SK-N-SH (cell line): ENCODE results near the gene LRMDA. TPM values are rescaled to one million over a fixed set of nuclear protein-coding genes. Genes with fewer than 3 reads are reported as not detected.

Experiments used
- CTCF ChIA-PET: fragments of 300-600, 350-600 bp; formaldehyde crosslinking; extraction: SDS; loops from one replicate; lab custom pipeline; 2021; lab: Yijun Ruan, JAX
- POLR2A ChIA-PET: fragments of 350-600 bp; sonication (Branson Sonifier 250); formaldehyde crosslinking; extraction: SDS; loops from one replicate; lab custom pipeline; 2020; ENCODE audit warnings: antibody characterized with exemption, inconsistent platforms; lab: Yijun Ruan, JAX
- DNase-seq: peaks from one replicate; pipeline ENCODE4 v3.0.0; 2012
- H2AFZ ChIP-seq: fragments of 200-600 bp; sonication (generic); 2 replicates; pipeline ENCODE4 v1.8.1; 2016; ENCODE audit warnings: antibody characterized with exemption, mild to moderate bottlenecking, low read depth
- H3F3A ChIP-seq: fragments of 200-600 bp; sonication (generic); replicated peaks from 2 replicates; pipeline ENCODE3; 2016; ENCODE audit warnings: antibody characterized with exemption, mild to moderate bottlenecking; ENCODE audit not compliant: insufficient read depth
- H3K27ac ChIP-seq, 2 experiments: fragments of 200-500 bp in 1 of 2; fragments of 200-600 bp in 1 of 2; sonication (Bioruptor generic) in 1 of 2; sonication (generic), shearing (Covaris generic) in 1 of 2; 2 replicates each; pipeline versions ENCODE4 v1.5.1 to v1.6.1; 2014 to 2016; ENCODE audit warnings: low read depth in 2 of 2, inconsistent platforms in 1 of 2, low read length in 1 of 2, mild to moderate bottlenecking in 1 of 2, mixed read lengths in 1 of 2
- H3K27me3 ChIP-seq: fragments of 200-600 bp; sonication (generic), shearing (Covaris generic); 2 replicates; pipeline ENCODE4 v1.6.1; 2016; ENCODE audit warnings: mixed run types; ENCODE audit not compliant: insufficient read depth
- H3K36me3 ChIP-seq, 2 experiments: fragments of 200-500 bp in 1 of 2; fragments of 200-600 bp in 1 of 2; sonication (Bioruptor generic) in 1 of 2; sonication (generic) in 1 of 2; replicated peaks in 1 of 2; 2 replicates each; pipeline versions ENCODE3 to v1.5.1; 2014 to 2016; ENCODE audit warnings: low read length in 1 of 2, mild to moderate bottlenecking in 1 of 2; ENCODE audit not compliant: insufficient read depth in 2 of 2, control insufficient read depth in 1 of 2
- H3K4me1 ChIP-seq, 2 experiments: fragments of 200-500 bp in 1 of 2; fragments of 200-600 bp in 1 of 2; sonication (Bioruptor generic) in 1 of 2; sonication (generic), shearing (Covaris generic) in 1 of 2; 2 replicates each; pipeline versions ENCODE4 v1.5.1 to v1.6.1; 2014 to 2016; ENCODE audit warnings: low read depth in 1 of 2, low read length in 1 of 2, mixed run types in 1 of 2; ENCODE audit not compliant: insufficient read depth in 2 of 2, control insufficient read depth in 1 of 2
- H3K4me2 ChIP-seq: fragments of 200-600 bp; sonication (generic), shearing (Covaris generic); 2 replicates; pipeline ENCODE4 v1.6.1; 2017; ENCODE audit warnings: mixed run types
- H3K4me3 ChIP-seq, 2 experiments: fragments of 200-500 bp in 1 of 2; fragments of 200-600 bp in 1 of 2; sonication (Bioruptor generic) in 1 of 2; sonication (generic), shearing (Covaris generic) in 1 of 2; 2 replicates each; pipeline versions ENCODE4 v1.5.1 to v1.8.1; 2014 to 2016; ENCODE audit warnings: low read depth in 2 of 2, inconsistent platforms in 1 of 2, low read length in 1 of 2, mild to moderate bottlenecking in 1 of 2, mixed read lengths in 1 of 2, moderate library complexity in 1 of 2
- H3K79me2 ChIP-seq: fragments of 200-600 bp; sonication (generic); 2 replicates; pipeline ENCODE4 v1.8.1; 2017; ENCODE audit warnings: mild to moderate bottlenecking; ENCODE audit not compliant: insufficient read depth
- H3K9ac ChIP-seq: fragments of 200-600 bp; sonication (generic); 2 replicates; pipeline ENCODE4 v1.6.1; 2017; ENCODE audit warnings: mixed run types
- H3K9me2 ChIP-seq: fragments of 200-600 bp; sonication (generic); 2 replicates; pipeline ENCODE4 v1.6.1; 2017; ENCODE audit warnings: mixed run types
- H3K9me3 ChIP-seq: fragments of 200-600 bp; sonication (generic); 2 replicates; pipeline ENCODE4 v1.6.1; 2017; ENCODE audit warnings: mixed run types, mild to moderate bottlenecking, moderate library complexity
- H4K20me1 ChIP-seq: fragments of 200-600 bp; sonication (generic); 2 replicates; pipeline ENCODE4 v1.6.1; 2017; ENCODE audit warnings: mild to moderate bottlenecking, mixed run types; ENCODE audit not compliant: insufficient read depth
- EP300 ChIP-seq, 2 experiments: IDR thresholded peaks; 2 replicates each; pipeline versions ENCODE4 v1.4.0 to v1.6.1; 2012; ENCODE audit warnings: borderline replicate concordance in 1 of 2, low read depth in 1 of 2, low read length in 1 of 2
- FOSL2 ChIP-seq: IDR thresholded peaks from 2 replicates; pipeline ENCODE4 v1.4.0; 2012; ENCODE audit warnings: low read depth, mild to moderate bottlenecking, moderate library complexity, borderline replicate concordance
- FOXM1 ChIP-seq: IDR thresholded peaks from 2 replicates; pipeline ENCODE4 v1.4.0; 2012; ENCODE audit warnings: low read depth, mild to moderate bottlenecking
- GABPA ChIP-seq: IDR thresholded peaks from 2 replicates; pipeline ENCODE4 v1.4.0; 2012; ENCODE audit warnings: low read depth, mild to moderate bottlenecking
- GATA2 ChIP-seq: sonication (generic); formaldehyde crosslinking; IDR thresholded peaks from 2 replicates; pipeline ENCODE4 v1.5.0; 2020; ENCODE audit warnings: mild to moderate bottlenecking, missing genetic modification reagents
- IRF3 ChIP-seq: fragments of 150-350 bp; IDR thresholded peaks from 2 replicates; pipeline ENCODE4 v1.6.1; 2016; ENCODE audit warnings: mild to moderate bottlenecking, low read depth, low read length
- MAX ChIP-seq: IDR thresholded peaks from 2 replicates; pipeline ENCODE4 v1.4.0; 2012; ENCODE audit warnings: low read depth
- MXI1 ChIP-seq: IDR thresholded peaks from 2 replicates; pipeline ENCODE4 v1.6.1; 2012; ENCODE audit warnings: mild to moderate bottlenecking, low read depth, low read length, improper control_type of control experiment
- NFIC ChIP-seq: IDR thresholded peaks from 2 replicates; pipeline ENCODE4 v1.4.0; 2012; ENCODE audit warnings: borderline replicate concordance
- NRF1 ChIP-seq: IDR thresholded peaks from 2 replicates; pipeline ENCODE4 v1.6.1; 2012; ENCODE audit warnings: low read depth, mild to moderate bottlenecking, low read length
- PBX3 ChIP-seq: IDR thresholded peaks from 2 replicates; pipeline ENCODE4; 2012
- RAD21 ChIP-seq: IDR thresholded peaks from 2 replicates; pipeline ENCODE4 v1.6.1; 2012; ENCODE audit warnings: mild to moderate bottlenecking, low read length
- RCOR1 ChIP-seq: fragments of 150-350 bp; IDR thresholded peaks from 2 replicates; pipeline ENCODE4 v1.6.1; 2017; ENCODE audit warnings: antibody characterized with exemption, low read length
- REST ChIP-seq: IDR thresholded peaks from 2 replicates; pipeline ENCODE4 v1.6.1; 2012; ENCODE audit warnings: mild to moderate bottlenecking, low read depth, low read length, moderate library complexity
- RFX5 ChIP-seq: IDR thresholded peaks from 2 replicates; pipeline ENCODE4 v1.6.1; 2012; ENCODE audit warnings: mild to moderate bottlenecking, improper control_type of control experiment, low read length
- RXRA ChIP-seq: IDR thresholded peaks from 2 replicates; pipeline ENCODE4 v1.4.0; 2012; ENCODE audit warnings: low read depth, mild to moderate bottlenecking, borderline replicate concordance
- SIN3A ChIP-seq: IDR thresholded peaks from 2 replicates; pipeline ENCODE4 v1.6.1; 2012; ENCODE audit warnings: low read depth, mild to moderate bottlenecking, low read length, moderate library complexity, borderline replicate concordance
- SMC3 ChIP-seq: IDR thresholded peaks from 2 replicates; pipeline ENCODE4 v1.6.1; 2012; ENCODE audit warnings: low read depth, low read length, improper control_type of control experiment
- TEAD4 ChIP-seq: IDR thresholded peaks from 2 replicates; pipeline ENCODE4 v1.4.0; 2012; ENCODE audit warnings: mild to moderate bottlenecking, borderline replicate concordance; ENCODE audit not compliant: insufficient read depth
- WGBS: methylation state at CpG from one replicate; pipeline ENCODE4 v1.1.6; 2017; ENCODE audit warnings: low lambda C conversion rate; 5-methylcytosine and 5-hydroxymethylcytosine counted together
- polyA plus RNA-seq, 3 experiments: library from polyadenylated mRNA; depleted of rRNA; stranded (reverse); fragments of >200 nt; gene quantifications; 2 replicates each; pipeline ENCODE4 v1.2.3, GENCODE V29; 2012

The LRMDA gene
- polyA plus RNA-seq, 1 of the 3 experiments (the other 2 are of a cell fraction), result 0.95 TPM

- TF ChIP-seq PBX3, result no peak
- TF ChIP-seq MAX, result no peak
- TF ChIP-seq RFX5, result no peak
- no peak for TF ChIP-seq FOSL2
- no peak for TF ChIP-seq RCOR1
- TF ChIP-seq NFIC, result no peak
- no peak for TF ChIP-seq TEAD4
- TF ChIP-seq EP300 (IDR thresholded peaks at IDR 0.05; ENCODE audit: borderline replicate concordance in 1 of 2, low read depth in 1 of 2, low read length in 1 of 2), result no peak
- no peak for TF ChIP-seq MXI1
- TF ChIP-seq SMC3, result no peak
- TF ChIP-seq FOXM1, result no peak
- no peak for TF ChIP-seq GABPA
- no peak for TF ChIP-seq NRF1
- no peak for TF ChIP-seq GATA2
- TF ChIP-seq SIN3A, result no peak
- no peak for TF ChIP-seq IRF3
- H3F3A ChIP-seq, result peaks cover 13% of the 10 kb centered on the region
- H2AFZ ChIP-seq, result no peak overlapping the region
- no peaks in the 10 kb centered on the region for H4K20me1 ChIP-seq
- peaks cover 7 to 9% of the 10 kb centered on the region in 2 experiments; a peak in 2 of 4 replicates for H3K4me1 ChIP-seq
- no peaks in the 10 kb centered on the region for H3K9me2 ChIP-seq
- no peak overlapping the region for H3K4me2 ChIP-seq
- ChIA-PET CTCF (no interaction called here), POLR2A (no interaction called here)
- no peak overlapping the region for H3K4me3 ChIP-seq
- H3K79me2 ChIP-seq, result no peaks in the 10 kb centered on the region
- no peak overlapping the region for H3K9ac ChIP-seq
- H3K36me3 ChIP-seq, result no peaks in the 10 kb centered on the region
- WGBS, result 75% methylated on average over 8 of the region's 8 CpGs
- H3K9me3 ChIP-seq, result no peaks in the 10 kb centered on the region
- DNase-seq, result no peak
- H3K27ac ChIP-seq, result no peak overlapping the region
- H3K27me3 ChIP-seq, result no peaks in the 10 kb centered on the region
Observed at GRCh38 chr10:75513292-75513885, 82.0 kb downstream of the LRMDA start.

- peaks cover 0 to under 1% of the 10 kb centered on the region in 2 experiments; a peak in 2 of 4 replicates for H3K4me1 ChIP-seq
- DNase-seq, result no peak
- TF ChIP-seq NFIC (no peak), RAD21 (no peak), MAX (no peak), REST (no peak), RXRA (no peak)
- no peak overlapping the region for H3K27ac ChIP-seq
- no peak overlapping the region for H3K9ac ChIP-seq
- no peaks in the 10 kb centered on the region for H3K9me3 ChIP-seq
- no peaks in the 10 kb centered on the region for H3F3A ChIP-seq
- no peak overlapping the region for H3K4me2 ChIP-seq
- H3K4me3 ChIP-seq, result no peak overlapping the region
- H2AFZ ChIP-seq, result no peak overlapping the region
- POLR2A ChIA-PET, result no interaction called here
- H3K79me2 ChIP-seq, result no peaks in the 10 kb centered on the region
- no peaks in the 10 kb centered on the region for H3K36me3 ChIP-seq
- no peaks in the 10 kb centered on the region for H4K20me1 ChIP-seq
- no peaks in the 10 kb centered on the region for H3K9me2 ChIP-seq
- no peaks in the 10 kb centered on the region for H3K27me3 ChIP-seq
- CTCF ChIA-PET, result no interaction called here
- 67% methylated on average over 3 of the region's 3 CpGs for WGBS
Observed at GRCh38 chr10:75514830-75515229, 83.4 kb downstream of the LRMDA start.
